Measurements from ENCODE around the gene PDRG1. TPM values are rescaled to one million over a fixed set of nuclear protein-coding genes. Genes with fewer than 3 reads are reported as not detected.

The PDRG1 gene
- total RNA-seq, 3 donors from 2014 or later = 9.2 to 10.0 (median 9.9) TPM

- ATAC-seq (no peak), DNase-seq (no peak)
- Histone ChIP-seq H3K4me1 (ENCODE audit: low read depth) (peaks cover 3% of the 10 kb centered on the region), H3K9me3 (no peaks in the 10 kb centered on the region), H3K4me3 (no peak overlapping the region), H3K36me3 (ENCODE audit: low read depth) (no peaks in the 10 kb centered on the region)
- intact Hi-C loops (cut with DNase I, micrococcal nuclease) = no loop called here
- TF ChIP-seq CTCF (IDR thresholded peaks at IDR 0.05) = no peak
These were observed 15.3 kb upstream of the PDRG1 start for GRCh38 chr20:31966991-31967655.

GRCh38 chr20:31963889-31964288 lies 12.0 kb upstream of the PDRG1 start:
- H3K9me3 ChIP-seq = no peaks in the 10 kb centered on the region
- no peaks in the 10 kb centered on the region for H3K36me3 ChIP-seq (ENCODE audit: low read depth)
- peaks cover 3% of the 10 kb centered on the region for H3K4me1 ChIP-seq (ENCODE audit: low read depth)
- no peak overlapping the region for H3K4me3 ChIP-seq
- no peak for DNase-seq
- TF ChIP-seq CTCF (IDR thresholded peaks at IDR 0.05) = no peak
- no peak for ATAC-seq
- intact Hi-C loops (cut with DNase I, micrococcal nuclease) = no loop called here

- no peak for DNase-seq
- Histone ChIP-seq H3K36me3 (ENCODE audit: low read depth) (no peaks in the 10 kb centered on the region), H3K4me3 (no peak overlapping the region), H3K4me1 (ENCODE audit: low read depth) (peaks cover under 1% of the 10 kb centered on the region), H3K9me3 (no peaks in the 10 kb centered on the region)
- intact Hi-C loops (cut with DNase I, micrococcal nuclease) = no loop called here
- no peak for TF ChIP-seq CTCF (IDR thresholded peaks at IDR 0.05)
- no peak for ATAC-seq
These were observed 10.9 kb upstream of the PDRG1 start for GRCh38 chr20:31962761-31963160.

GRCh38 chr20:31956556-31957526 lies 5.0 kb upstream of the PDRG1 start:
- no peak for TF ChIP-seq CTCF (IDR thresholded peaks at IDR 0.05)
- intact Hi-C loops (cut with DNase I, micrococcal nuclease) = loop anchor here in 1 of 2 donors (10.0 kb wide), 1 partner anchor 102 kb away; no protein-coding TSS in a partner anchor
- DNase-seq = no peak
- H3K36me3 ChIP-seq (ENCODE audit: low read depth) = no peaks in the 10 kb centered on the region
- H3K4me1 ChIP-seq (ENCODE audit: low read depth) = no peaks in the 10 kb centered on the region
- no peak overlapping the region for H3K4me3 ChIP-seq
- H3K9me3 ChIP-seq = no peaks in the 10 kb centered on the region
- ATAC-seq = no peak

- intact Hi-C loops (cut with DNase I, micrococcal nuclease) = loop anchor here in 1 of 2 donors (10.0 kb wide), 1 partner anchor 100 kb away; no protein-coding TSS in a partner anchor
These were observed 2.7 kb upstream of the PDRG1 start for GRCh38 chr20:31954500-31954899.

More at GRCh38 chr20:31954500-31954899, 2.7 kb upstream of the PDRG1 start:
- DNase-seq = no peak
- H3K4me3 ChIP-seq = no peak overlapping the region
- no peak for ATAC-seq
- peaks cover 7% of the 10 kb centered on the region for H3K4me1 ChIP-seq (ENCODE audit: low read depth)
- H3K9me3 ChIP-seq = no peaks in the 10 kb centered on the region
- H3K36me3 ChIP-seq (ENCODE audit: low read depth) = no peaks in the 10 kb centered on the region
- TF ChIP-seq CTCF (IDR thresholded peaks at IDR 0.05) = no peak

Data from mucosa of descending colon (tissue), 3 donors.